COLO668 (cell line): Measurements from ENCODE around the gene OLFML2B.
A peak's percentile ranks its signal among the peaks of the same experiment; 100 is the strongest.
"Not testable (repeated sequence)": the region's sequence is repeated elsewhere in the genome, so short reads cannot be mapped to it uniquely, and the experiment has no call there.

Source experiments
- DNase-seq: peaks from one replicate; lab custom pipeline; 2025; ENCODE audit not compliant: unreplicated experiment; lab: John Stamatoyannopoulos, UW

OLFML2B gene

DNA sequence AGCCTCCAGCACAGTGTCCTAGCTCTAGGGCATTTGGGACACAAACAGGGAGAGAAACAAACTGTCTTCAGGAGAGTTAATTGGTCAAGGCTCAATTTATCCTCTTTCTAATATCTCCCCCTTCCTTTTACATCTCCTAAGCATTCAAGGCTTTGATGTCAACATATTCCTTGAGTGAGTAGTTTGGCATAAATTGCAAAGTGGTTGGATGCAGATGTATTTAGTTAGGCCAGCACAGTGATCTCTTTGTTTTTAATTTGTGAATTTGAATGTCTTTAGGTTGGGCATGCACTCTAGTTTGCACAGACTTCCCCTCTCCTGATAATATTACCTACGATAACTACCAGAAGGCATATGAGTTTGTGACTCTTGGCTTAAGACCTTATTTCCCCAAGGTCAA lies 12.5 kb upstream of the OLFML2B start:
- DNase-seq: no peak

DNA sequence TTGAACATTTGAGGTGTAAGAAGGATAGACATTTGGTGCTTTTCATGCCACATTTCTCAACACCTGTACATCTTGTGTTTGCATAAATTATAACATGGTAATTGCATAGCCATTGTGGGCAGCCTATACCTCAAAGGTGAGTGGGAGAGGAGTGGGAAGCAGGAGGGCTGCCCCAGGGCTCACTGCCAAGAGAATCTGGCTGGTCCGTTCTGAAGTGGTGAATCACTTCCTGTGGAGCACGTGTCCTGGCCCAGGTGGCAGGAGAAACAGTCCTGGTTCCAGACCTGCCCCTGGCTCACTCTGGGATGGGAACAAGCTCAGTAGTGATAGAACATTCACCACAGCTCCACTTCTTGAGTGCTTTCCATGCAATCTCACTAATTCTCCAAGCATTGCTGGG lies 11.6 kb upstream of the OLFML2B start:
- DNase-seq: peak; percentile 84

DNA sequence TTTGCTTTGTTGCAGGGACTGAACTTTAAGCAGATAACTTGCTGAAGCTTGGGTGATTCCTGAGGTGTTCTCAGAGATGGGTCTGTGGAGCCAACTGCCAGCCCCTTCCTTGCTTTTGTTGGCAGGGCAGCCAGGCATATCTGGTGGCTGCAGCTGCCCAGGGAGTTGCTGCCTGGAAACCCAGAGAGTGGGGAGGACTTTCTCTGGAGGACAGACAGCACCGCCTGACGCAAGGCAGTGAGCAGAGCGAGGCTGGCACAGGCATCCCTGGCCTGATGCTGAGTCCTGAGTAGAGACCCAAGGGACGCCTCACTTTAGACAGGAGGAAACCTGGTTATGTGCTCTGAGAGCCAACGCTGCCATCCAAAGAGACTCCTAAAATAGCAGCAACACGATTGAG lies 9.8 kb upstream of the OLFML2B start:
- DNase-seq: peak; percentile 37

DNA sequence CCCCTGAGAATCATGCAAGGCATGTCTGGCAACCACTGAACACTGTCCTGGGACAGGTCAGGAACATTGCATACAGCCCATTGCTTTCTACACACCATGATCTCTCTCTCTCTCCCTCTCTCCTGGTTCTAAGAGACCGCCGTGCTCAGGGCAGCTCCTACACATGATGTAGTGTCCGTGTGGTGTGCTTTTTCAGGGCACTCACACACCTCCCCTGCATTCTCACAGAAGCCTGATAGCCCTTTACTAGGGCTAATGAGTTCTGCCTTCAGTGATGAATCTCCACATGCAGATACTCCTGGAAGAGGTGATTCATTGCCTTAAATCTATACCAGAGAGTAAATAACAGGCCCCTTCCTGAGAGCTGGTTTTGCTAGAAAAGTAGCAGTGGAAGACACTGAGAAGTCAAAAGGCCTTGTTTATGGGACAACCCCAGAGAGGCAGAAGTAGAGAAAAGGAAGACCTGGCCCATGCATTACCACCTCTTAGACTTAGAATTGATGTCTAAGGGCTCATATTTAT lies 7.2 kb upstream of the OLFML2B start:
- DNase-seq: no peak

DNA sequence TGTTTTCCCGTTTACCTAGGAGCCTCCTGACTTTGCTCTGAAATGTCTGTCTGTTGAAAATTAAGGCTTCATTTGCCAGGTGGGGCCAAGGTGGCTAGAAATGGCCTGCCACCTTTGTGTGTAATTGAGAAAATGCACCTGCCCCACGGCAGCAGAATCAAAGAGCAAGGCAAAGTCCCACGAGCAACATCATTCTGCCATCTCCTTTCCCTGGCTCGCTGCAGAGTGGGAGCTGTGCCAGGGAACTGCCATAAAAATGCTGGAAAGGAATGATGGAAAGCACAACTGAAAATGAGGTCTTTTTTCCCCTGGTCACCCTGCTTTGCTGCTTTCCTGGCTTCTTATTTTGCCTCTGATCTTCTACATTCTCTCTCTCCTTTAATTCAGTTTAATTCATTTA lies 5.5 kb upstream of the OLFML2B start:
- DNase-seq: peak; percentile 59

DNA sequence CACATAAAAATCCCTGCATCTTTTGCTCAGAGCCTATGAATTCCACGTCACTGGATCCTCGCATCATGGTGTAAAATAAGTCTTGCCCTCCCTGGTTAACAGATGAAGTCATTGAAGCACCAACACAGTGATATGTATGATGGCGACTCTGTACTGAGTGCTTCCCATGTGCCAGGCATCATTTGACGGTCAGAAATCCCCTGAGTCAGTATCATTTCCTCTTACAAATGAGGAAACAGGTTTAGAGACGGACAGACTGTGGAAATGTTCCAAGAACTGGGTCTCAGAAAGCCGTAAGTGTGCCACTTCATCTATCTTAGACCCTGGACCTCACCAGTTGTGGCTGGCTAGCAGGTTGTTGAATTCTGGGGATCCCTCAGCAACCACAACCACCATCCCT lies 5.1 kb upstream of the OLFML2B start:
- DNase-seq: no peak

DNA sequence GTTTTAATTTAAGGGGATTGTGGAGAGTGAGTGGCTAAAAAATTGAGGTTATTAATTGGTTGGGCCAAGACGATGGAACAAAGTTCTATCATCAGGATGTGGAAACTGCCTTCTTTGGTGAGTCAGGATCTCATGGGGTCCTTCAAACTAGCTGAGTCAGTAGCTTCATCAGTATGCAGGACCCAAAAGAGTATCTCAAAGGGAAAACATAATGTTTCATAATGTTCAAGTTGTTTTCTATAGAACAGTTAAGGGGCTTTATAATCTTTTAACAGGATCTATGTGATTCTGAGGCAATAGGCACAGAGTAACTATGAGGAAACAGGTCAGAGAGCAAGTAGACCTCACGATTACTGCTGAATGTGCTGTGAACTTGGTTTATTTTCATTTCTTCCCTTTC lies 3.2 kb upstream of the OLFML2B start:
- no peak for DNase-seq

DNA sequence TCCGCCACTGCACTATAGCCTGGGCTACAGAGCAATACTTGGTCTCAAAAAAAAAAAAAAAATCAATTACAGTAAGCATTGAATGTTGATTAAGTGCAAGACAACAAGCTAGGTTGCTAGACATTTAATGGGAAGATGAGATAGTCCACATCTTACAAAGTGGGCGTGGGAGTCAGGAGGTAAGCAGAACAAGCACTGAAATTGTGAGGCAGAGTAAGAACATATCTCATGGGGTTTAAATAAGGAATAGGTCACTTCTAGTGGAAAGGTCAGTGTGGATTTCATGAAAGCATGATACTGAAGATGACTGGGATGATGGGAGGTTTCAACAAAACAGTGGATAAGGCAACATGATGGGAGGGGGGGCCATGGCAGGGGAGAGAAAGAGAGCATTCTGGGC lies 1.9 kb upstream of the OLFML2B start:
- no peak for DNase-seq

DNA sequence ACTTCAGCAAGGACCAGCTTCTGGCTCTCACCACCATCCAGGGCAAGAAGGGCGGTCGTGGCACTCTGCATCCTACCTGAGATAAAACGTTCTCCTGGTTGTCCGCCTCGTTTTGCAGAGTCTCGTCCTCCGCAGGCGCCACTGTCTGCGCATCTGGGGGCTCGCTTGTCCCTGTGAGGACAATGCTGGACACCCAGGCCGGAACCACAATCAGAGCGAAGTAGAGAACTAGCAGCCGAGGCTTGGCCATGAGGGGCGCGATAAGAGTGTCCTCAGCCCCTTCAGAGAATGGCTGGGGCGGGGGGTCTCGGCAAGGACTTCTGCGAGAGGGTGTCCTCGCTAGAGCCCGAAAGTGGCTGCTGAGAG lies 505 bp downstream of the OLFML2B start:
- no peak for DNase-seq

DNA sequence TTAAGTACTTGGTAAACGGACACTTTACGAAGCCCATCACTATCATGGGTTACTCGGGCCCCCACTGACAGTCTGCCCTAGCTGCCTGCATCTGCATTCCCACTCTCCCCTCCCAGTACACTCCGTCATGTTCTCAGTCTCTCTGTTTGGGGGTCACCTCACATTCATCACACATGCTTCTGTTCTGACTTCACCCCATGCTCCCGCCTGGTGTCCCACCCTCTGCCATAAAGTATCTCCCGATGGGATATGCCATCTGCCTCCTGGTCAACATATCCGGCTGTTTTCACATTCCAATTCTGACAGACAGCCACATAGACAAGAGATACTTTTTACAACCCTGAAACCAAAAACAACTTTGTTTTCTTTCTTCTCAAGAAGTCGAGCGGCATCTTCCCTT lies 1.0 kb downstream of the OLFML2B start:
- no peak for DNase-seq

DNA sequence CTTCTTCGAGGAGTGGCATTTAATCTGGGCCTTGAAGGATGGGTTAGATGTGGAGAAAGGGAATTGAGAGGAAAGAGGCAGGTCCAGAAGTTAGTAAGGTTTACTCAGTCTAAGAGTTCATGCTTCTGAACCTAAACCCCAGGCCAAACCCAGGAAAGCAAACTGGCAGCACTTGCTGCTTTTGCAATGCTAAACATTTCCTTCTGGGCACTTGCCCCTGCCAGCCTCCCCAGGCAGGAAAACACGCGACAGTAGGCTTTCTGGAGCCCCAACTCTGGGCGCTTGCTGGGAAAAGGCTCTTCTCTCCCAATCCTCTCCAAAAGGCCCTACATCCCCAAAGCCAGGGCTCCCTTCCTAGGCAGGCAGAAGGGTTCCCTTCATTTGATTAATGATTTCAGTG lies 2.5 kb downstream of the OLFML2B start:
- DNase-seq: no peak

DNA sequence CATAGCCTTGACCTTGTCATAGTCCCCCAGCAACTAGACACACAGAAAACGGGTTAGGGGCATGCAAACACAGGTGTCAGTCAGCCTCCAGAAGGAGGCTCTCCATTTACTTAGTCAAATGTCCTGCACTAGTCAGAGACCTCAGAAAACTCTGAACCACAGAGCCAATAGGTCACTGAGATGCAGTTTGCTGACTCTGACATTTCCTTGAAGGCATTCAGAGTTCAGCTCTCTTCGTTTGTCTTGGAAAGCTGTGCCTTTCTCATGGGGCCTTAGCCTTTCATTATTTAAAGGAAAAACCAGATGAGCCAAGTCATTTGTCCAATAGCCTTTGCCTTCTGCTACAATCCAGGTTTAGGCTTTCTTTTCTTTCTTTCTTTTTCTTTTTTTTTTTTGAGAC lies 3.5 kb downstream of the OLFML2B start:
- no peak for DNase-seq

DNA sequence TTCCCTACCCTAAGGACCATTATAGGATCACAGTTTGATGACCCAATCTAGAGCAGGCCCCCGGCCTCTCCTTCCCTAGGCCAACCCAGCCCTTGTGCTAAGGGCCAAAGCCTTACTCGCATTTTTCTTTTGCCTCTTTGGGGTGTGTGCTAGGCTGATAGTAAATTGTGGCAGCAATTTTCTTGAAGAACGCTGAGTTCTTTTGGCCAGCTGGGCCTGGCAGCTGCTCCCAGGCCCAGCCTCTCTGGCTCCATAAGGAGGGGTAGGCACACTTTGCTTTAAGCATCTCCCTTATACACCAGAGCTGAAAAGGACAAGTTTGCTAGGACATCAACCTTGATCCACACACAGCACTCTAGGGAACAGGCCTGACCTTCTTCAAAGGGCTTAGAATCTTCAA lies 4.2 kb downstream of the OLFML2B start:
- DNase-seq: no peak

DNA sequence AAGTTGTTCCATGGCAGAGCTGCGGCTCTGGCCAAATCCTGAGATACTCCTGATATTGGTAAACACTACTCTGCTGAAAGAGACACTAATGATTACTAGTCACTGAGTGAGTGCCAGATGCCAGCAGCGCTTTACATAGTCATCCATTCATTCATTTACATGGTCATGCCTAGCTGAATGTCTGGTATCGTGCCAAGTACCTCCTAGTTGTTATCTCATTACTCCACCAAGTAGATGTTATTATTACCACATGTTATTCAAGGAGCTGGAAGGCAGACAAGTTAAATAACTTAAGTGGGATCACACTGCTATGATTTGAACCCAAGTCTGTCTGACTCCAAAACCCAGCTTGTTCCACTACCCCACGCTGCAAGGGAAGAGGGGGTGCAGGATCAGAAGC lies 4.7 kb downstream of the OLFML2B start:
- DNase-seq: peak; percentile 79

DNA sequence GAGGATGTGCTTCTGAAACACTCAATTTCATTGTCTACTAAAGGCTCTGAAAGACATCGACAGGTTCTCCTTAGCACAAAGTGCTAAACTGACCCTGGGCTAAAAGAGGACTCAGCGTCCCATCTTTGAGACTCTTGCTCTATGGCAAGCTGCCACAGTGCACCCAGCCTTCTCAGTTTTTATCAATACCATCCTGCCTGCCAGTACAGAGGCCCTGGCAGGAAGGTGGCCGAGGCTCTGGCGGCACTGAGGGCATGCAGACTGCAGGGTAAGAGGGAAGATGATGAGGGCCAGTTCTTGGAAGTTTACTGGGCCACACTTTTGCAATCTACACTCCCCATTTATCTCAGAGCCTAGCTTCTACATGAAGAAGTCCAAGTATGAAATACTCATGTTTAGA lies 5.3 kb downstream of the OLFML2B start:
- DNase-seq: no peak

DNA sequence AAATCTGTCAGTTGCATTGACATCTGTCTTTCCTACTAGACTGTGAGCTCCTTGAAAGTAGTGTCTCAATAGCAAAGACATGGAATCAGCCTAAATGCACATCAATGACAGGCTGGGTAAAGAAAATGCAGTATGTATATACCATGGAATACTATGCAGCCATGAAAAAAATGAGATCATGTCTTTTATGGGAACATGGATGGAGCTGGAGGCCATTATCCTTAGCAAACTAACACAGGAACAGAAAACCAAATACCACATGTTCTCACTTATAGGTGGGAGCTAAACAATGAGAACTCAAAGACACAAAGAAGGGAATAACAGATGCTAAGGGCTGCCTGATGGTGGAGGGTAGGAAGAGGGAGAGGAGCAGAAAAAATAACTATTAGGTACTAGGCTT lies 5.9 kb downstream of the OLFML2B start:
- not testable (repeated sequence) for DNase-seq

DNA sequence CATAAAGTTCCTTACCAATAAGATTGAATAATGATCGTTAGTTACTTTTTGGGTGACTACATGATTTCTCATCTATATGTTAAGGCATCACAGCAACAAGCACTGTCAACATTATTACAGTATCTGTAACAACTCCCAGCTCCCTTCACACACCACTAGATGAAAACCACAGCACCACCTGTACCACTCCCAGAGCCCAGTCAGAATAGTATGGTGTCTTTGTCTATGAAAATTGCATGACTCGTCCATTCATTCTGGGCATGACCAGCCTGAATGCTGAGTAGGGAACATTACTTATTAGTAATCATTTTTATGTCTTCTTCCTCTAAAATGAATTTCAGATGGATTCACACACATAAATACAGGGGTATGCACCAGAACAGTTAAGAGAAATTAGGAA lies 7.0 kb downstream of the OLFML2B start:
- DNase-seq: no peak

DNA sequence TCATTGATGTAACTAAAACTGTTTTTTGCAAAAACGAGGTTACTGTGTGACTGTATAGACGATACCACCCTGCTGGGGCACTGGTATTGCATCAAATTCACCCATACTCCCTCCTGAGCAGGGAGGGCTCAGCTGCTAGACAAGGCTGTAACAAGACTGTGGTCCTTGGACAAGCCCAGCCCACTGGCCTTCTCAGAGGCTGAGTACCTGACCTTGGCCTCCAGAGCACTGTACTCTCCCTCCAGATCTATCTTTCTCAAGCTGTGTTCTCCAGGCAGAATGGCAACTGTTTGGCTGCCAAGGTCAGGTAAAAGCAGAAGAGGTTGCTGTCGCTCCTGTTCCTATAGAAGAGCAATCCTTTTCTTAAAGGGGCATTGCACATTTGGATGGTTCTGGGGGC lies 8.5 kb downstream of the OLFML2B start:
- no peak for DNase-seq

DNA sequence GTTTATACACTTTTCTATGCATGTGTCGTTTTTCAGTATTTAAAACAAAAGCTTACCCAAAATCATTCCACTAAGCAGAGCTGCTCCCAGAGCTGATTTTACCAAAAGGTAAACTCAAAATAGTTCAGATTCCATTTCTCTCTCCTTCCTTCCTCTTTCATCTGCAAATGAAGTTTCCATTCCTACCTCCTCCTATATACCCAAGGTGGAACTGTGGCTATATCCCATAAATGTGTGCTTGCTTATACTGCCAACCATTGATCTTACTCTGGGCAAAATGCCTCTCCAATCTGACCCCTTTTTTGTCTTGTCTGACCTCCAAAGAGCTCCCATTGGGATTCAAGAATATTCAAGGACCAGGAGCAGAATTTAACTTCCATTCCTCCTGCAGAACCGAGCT lies 9.5 kb downstream of the OLFML2B start:
- DNase-seq: no peak

DNA sequence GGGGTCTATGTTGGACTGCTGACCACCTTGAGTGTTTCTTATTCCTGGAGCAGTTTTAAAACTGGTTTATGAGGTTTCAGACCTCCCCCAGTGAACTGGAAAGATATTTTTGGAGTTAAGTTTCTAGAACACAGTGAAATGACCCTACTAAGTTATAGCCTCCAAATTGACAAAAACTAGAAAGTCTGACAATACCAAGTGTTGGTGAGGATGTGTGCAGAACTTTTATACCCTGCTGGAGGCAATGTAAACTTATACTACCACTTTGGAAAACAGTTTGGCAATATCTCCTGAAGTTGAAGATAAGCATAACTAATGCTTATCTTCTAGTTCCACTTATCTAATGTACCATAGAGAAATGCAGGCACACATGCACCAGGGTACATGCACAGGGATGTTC lies 10.4 kb downstream of the OLFML2B start:
- no peak for DNase-seq

DNA sequence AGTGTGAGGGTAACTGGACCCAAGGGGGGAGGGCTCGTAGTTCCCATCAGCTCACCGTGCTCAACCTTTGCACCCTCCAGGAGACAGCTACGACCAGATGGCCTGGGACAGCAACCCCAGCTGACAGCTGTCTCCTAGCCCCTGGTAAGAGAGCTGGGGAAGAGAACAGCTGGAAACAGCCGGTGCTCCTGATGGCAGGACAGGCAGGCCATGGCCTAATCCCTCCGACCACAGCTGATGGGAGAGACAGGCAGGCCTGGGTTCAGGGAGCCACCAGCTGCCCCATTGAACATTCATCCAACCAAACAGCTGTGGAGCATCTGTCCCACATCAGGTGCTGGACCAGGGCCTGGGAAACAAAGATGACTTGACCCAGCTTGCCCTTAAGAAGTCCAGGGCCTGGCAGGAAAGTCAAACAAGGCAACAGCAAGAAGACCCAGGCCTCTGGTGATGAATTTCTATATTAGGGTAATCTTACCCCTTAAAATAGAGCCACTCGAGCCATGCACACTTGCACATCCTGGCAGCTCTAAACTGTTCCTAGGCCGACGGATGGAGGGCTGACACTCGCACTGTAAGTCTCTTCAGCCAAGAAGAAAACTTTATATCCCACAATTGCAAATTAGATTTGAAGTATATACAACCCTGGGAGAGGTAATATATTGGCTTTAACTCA lies 12.2 kb downstream of the OLFML2B start:
- DNase-seq: peak; percentile 82

DNA sequence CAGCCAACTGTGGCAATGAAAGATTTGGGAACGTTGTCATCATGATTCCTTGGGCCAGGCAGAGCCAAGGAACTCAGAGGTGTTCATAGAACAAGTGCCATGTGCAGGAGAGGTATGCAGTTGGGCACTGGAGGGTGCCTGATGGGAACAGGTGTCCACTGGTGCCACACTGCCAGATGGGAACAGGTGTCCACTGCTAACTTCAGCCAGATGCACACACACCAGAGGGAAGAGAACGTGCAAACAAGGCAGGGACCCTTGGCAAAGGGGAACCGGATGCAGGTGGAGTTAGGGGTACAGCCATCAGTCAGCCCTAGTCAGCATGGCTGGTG lies 13.5 kb downstream of the OLFML2B start:
- DNase-seq: peak; percentile 40

DNA sequence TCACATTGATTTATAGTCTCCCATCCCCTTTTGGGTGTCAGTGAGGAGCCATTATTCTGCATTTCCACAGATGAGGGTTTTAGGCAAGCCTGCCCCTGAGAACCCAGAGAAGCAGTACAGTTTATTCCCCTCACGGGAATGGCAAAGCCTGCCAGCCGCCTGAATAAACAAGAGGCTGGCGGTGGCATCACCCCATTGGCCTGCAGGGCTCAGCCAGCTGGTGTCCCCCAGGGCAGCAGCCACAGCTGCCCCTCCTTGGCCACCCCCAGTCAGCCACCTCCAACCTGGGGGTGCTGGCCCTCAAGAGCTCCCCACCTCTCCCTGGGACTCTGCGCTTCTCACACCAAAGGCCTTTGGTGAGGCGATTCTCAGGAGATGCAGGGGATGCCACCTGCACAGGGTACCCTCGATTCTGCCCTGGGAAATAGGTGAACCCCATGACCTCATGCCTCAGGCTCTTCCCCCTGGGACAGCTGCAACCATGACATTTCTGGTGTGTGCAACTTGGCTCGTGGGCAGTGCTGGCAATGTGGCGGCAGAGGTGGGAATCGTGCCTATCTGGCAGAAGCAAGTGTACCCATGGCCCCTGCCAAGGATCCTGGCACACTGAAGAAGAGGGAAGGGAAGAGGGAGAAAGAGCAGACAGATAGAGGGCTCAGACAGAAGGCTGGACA lies 14.0 kb downstream of the OLFML2B start:
- DNase-seq: peak; percentile 56
